Lung (tissue), 12 donors: Measurements from ENCODE around the gene CX3CL1. TPM values are rescaled to one million over a fixed set of nuclear protein-coding genes. Genes with fewer than 3 reads are reported as not detected.

Experiments
- ATAC-seq: fragments of 200-7000 bp; cut with Tn5 transposase; one replicate; pipeline ENCODE4 v1.9.1; 2020; ENCODE audit warnings: moderate number of reproducible peaks; ENCODE audit not compliant: insufficient read depth, low FRiP score
- DNase-seq, 3 donors: peaks; one replicate each; pipeline ENCODE4 v3.0.0-alpha.2; 2013 to 2017
- H3K27ac ChIP-seq, 2 donors: one replicate each; pipeline ENCODE4 v1.5.1; 2013; ENCODE audit warnings: mild to moderate bottlenecking in 2 of 2, moderate library complexity in 2 of 2, control low read depth in 1 of 2, inconsistent platforms in 1 of 2, low read depth in 1 of 2, low read length in 1 of 2
- H3K27me3 ChIP-seq, 3 donors: one replicate each; pipeline ENCODE4 v1.5.1; 2013; ENCODE audit warnings: low read length in 2 of 3; ENCODE audit not compliant: control insufficient read depth in 3 of 3, insufficient read depth in 3 of 3
- H3K36me3 ChIP-seq, 4 donors: one replicate each; pipeline ENCODE4 v1.5.1; 2013; ENCODE audit warnings: low read length in 4 of 4, mild to moderate bottlenecking in 1 of 4, moderate library complexity in 1 of 4; ENCODE audit not compliant: control insufficient read depth in 4 of 4, insufficient read depth in 4 of 4
- H3K4me1 ChIP-seq, 5 donors: one replicate each; pipeline ENCODE4 v1.5.1; 2013; ENCODE audit warnings: low read length in 5 of 5, mild to moderate bottlenecking in 2 of 5, moderate library complexity in 1 of 5; ENCODE audit not compliant: control insufficient read depth in 5 of 5, insufficient read depth in 5 of 5
- H3K4me3 ChIP-seq: one replicate; pipeline ENCODE4 v1.5.1; 2013; ENCODE audit warnings: mild to moderate bottlenecking, control low read depth, moderate library complexity
- H3K9ac ChIP-seq, 2 donors: one replicate each; pipeline ENCODE4 v1.5.1; 2013; ENCODE audit warnings: low read length in 2 of 2, control low read depth in 1 of 2; ENCODE audit not compliant: insufficient read depth in 1 of 2
- H3K9me3 ChIP-seq, 4 donors: one replicate each; pipeline ENCODE4 v1.5.1; 2013; ENCODE audit warnings: low read length in 3 of 4, mild to moderate bottlenecking in 1 of 4, moderate library complexity in 1 of 4; ENCODE audit not compliant: control insufficient read depth in 4 of 4, insufficient read depth in 3 of 4
- WGBS, 2 donors: extraction: QIAGEN DNeasy Blood & Tissue Kit; methylation state at CpG; one replicate each; pipeline ENCODE4 v1.1.7; 2013; 5-methylcytosine and 5-hydroxymethylcytosine counted together
- polyA plus RNA-seq, 2 donors: library from polyadenylated mRNA; stranded (reverse); fragments of 200-250 nt; gene quantifications; one replicate each; pipeline ENCODE4 v1.2.1, GENCODE V29; 2013
- total RNA-seq, 2 donors: library from RNA; depleted of rRNA in 1 of 2; stranded (reverse); fragments of >200 nt in 1 of 2; gene quantifications; one replicate each; pipeline ENCODE4 v1.2.1, GENCODE V29; 2014 to 2021
- TF ChIP-seq, protein P1 (sequence below): IDR thresholded peaks from 2 replicates; pipeline ENCODE4 v1.5.1; 2012; ENCODE audit warnings: mild to moderate bottlenecking; ENCODE audit errors: control extremely low read depth, extremely low read depth
- donor health status: control.
- donor health status: control.
- donor health status: Bipolar disorder and iron deficiency.
- donor health status: healthy.
- donor health status: DM: yes; HTN: yes; CAD: no.

The CX3CL1 gene
- total and polyA plus RNA-seq, 4 donors: 22.8 to 58.6 (median 31.7) TPM

DNA sequence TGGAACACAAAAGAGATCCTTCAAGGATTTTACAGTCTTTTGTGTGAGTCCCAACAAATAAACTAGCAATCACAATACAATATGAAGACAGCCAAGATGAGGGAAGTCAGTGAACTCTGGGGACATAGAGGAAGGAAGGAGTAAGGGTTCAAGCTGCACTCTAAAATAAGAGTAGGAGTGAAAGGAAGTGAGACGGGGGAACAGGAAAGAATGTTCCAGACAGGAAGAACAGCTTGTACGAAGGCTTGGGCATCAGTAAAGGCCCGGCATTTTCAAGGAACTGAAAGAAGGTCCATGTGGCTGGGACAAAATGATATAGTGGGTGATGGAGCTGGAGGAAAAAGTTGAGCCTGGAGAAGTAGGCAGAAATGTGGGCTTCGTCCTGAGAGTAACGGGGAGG, 36.8 kb downstream of the CX3CL1 start:
- 43 to 60% methylated on average over 5 of the region's 5 CpGs for WGBS, 2 donors
- Histone ChIP-seq H3K36me3 (no peaks in the 10 kb centered on the region), H3K9me3 (no peaks in the 10 kb centered on the region), H3K27ac (no peak overlapping the region), H3K9ac (no peak overlapping the region), H3K4me3 (no peak overlapping the region), H3K4me1 (peaks cover 0 to 15% (median 0%) of the 10 kb centered on the region in 5 donors), H3K27me3 (no peaks in the 10 kb centered on the region)
- DNase-seq (no peak), ATAC-seq (no peak)
- TF ChIP-seq, protein P1, sequence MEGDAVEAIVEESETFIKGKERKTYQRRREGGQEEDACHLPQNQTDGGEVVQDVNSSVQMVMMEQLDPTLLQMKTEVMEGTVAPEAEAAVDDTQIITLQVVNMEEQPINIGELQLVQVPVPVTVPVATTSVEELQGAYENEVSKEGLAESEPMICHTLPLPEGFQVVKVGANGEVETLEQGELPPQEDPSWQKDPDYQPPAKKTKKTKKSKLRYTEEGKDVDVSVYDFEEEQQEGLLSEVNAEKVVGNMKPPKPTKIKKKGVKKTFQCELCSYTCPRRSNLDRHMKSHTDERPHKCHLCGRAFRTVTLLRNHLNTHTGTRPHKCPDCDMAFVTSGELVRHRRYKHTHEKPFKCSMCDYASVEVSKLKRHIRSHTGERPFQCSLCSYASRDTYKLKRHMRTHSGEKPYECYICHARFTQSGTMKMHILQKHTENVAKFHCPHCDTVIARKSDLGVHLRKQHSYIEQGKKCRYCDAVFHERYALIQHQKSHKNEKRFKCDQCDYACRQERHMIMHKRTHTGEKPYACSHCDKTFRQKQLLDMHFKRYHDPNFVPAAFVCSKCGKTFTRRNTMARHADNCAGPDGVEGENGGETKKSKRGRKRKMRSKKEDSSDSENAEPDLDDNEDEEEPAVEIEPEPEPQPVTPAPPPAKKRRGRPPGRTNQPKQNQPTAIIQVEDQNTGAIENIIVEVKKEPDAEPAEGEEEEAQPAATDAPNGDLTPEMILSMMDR: no peak

DNA sequence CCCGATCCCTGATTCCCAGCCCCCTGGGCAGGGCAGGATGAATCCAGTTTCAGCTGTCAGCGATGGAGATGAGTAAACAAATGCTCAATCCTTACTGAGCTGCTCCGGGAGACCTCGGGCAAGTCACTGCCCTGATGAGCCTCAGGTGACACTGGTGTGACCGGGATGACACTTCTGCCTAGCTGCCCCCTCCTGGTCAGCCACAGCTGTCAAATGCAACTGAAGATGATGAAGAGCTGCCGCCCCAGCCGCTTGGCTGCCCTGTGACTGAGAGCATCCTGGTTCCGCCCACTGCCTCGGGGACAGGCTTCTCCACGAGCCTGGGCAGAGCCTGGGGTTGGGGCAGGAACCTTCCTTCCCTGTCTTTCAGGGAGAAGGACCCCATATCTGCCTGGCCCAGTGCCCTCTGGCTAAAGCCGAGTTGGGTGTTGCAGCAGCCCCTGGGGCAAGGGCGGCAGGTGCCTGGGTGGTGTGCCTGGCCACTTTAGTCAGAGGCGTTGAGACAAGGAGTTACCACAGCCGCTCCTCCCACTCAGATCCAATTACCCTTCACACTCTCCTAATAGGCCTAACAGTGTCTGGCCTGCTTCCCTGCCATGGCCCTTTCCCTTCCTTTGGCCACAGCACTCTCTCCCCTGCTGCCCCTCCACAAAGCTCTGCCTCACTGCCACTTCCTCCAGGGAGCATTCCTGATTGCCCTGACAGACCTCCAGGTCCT, 37.7 kb downstream of the CX3CL1 start:
- no peaks in the 10 kb centered on the region for H3K27me3 ChIP-seq
- no peak overlapping the region for H3K4me3 ChIP-seq
- TF ChIP-seq, protein P1: no peak
- ATAC-seq (no peak), DNase-seq (no peak)
- no peak overlapping the region for H3K9ac ChIP-seq
- H3K9me3 ChIP-seq: no peaks in the 10 kb centered on the region
- no peak overlapping the region for H3K27ac ChIP-seq
- peaks cover 0 to 15% (median 0%) of the 10 kb centered on the region in 5 donors for H3K4me1 ChIP-seq
- no peaks in the 10 kb centered on the region for H3K36me3 ChIP-seq
- 69 to 80% methylated on average over 14 of the region's 14 CpGs for WGBS, 2 donors

DNA sequence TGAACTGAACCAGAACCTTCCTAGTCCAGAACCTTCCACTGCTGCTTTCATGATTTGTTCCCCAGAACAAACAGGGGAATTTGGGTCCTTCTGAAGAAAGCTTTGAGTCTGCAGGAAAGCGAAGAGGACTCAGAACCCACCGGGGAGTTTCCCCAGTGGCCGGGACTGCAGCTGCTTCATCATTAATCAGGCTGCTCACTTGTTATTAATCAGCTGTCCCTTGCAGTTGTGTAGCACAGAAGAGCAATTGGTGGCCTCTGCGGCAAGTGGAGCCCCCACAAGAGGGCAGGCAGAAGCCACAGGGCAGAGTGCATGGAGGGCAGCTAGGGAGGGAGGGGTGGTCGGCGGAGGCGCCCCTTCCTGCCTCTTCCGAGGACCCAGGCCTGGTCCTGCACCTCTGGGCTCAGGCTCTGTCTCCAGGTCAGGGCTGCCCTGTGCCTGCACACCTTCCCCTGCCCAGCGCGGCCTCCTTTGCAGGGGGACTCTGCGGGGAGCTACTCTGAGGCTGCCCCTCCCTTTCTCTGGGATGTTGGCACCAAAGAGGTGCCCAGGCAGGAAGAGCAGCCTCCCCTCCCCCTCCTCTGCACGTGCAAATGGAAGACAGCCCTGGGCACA, 39.2 kb downstream of the CX3CL1 start:
- Histone ChIP-seq H3K27me3 (no peaks in the 10 kb centered on the region), H3K36me3 (no peaks in the 10 kb centered on the region), H3K9me3 (no peaks in the 10 kb centered on the region), H3K27ac (no peak overlapping the region), H3K9ac (no peak overlapping the region), H3K4me3 (no peak overlapping the region), H3K4me1 (peaks cover 0 to 17% (median under 1%) of the 10 kb centered on the region in 5 donors)
- WGBS, 2 donors: 70 to 76% methylated on average over 10 to 12 of the region's 12 CpGs
- no peak for ATAC-seq
- TF ChIP-seq, protein P1: no peak
- DNase-seq: no peak
